GM12865 (cell line): ENCODE measurements around the gene FRYL.

Experiments
- DNase-seq: peaks from one replicate; pipeline ENCODE4 v3.0.0; 2010; ENCODE audit warnings: low read depth
- H3K4me3 ChIP-seq: 2 replicates; pipeline ENCODE4 v1.5.1; 2011; ENCODE audit warnings: mild to moderate bottlenecking, low read depth, low read length, control low read depth
- CTCF ChIP-seq: IDR thresholded peaks from 2 replicates; pipeline ENCODE4 v1.5.1; 2011; ENCODE audit warnings: low read length, control low read depth, low read depth, inconsistent platforms; ENCODE audit not compliant: insufficient read depth; ENCODE audit errors: missing control alignments

Gene FRYL

GRCh38 chr4:48796191-48796926 is 16.3 kb upstream of the FRYL start:
- no peak overlapping the region for H3K4me3 ChIP-seq
- TF ChIP-seq CTCF = no peak
- DNase-seq = no peak

GRCh38 chr4:48795108-48795507 is 15.0 kb upstream of the FRYL start:
- no peak overlapping the region for H3K4me3 ChIP-seq
- TF ChIP-seq CTCF = no peak
- no peak for DNase-seq

GRCh38 chr4:48792348-48793006 is 12.4 kb upstream of the FRYL start:
- DNase-seq = peak; percentile 33
- no peak for TF ChIP-seq CTCF
- no peak overlapping the region for H3K4me3 ChIP-seq

- H3K4me3 ChIP-seq = no peak overlapping the region
- no peak for DNase-seq
- no peak for TF ChIP-seq CTCF
Measured at GRCh38 chr4:48791313-48791712, 11.2 kb upstream of the FRYL start.

- DNase-seq = no peak
- no peak for TF ChIP-seq CTCF
- no peak overlapping the region for H3K4me3 ChIP-seq
Measured at GRCh38 chr4:48790561-48790960, 10.5 kb upstream of the FRYL start.

- no peak overlapping the region for H3K4me3 ChIP-seq
- no peak for TF ChIP-seq CTCF
- DNase-seq = no peak
Measured at GRCh38 chr4:48787056-48787455, 7.0 kb upstream of the FRYL start.

- no peak overlapping the region for H3K4me3 ChIP-seq
- TF ChIP-seq CTCF = no peak
- no peak for DNase-seq
Measured at GRCh38 chr4:48786549-48786948, 6.5 kb upstream of the FRYL start.
